Caco-2 (cell line): ENCODE data around the gene C16orf92. TPM values are rescaled to one million over a fixed set of nuclear protein-coding genes. Genes with fewer than 3 reads are reported as not detected.
A peak's percentile ranks its signal among the peaks of the same experiment; 100 is the strongest.

Experiments used
- BruUV-seq: library from RNA; stranded (reverse); fragments of 400-500 nt; replicated peaks from 2 replicates; lab custom pipeline; 2021; lab: Mats Ljungman, UMichigan
- CTCF ChIA-PET: fragments of 300-600 bp; sonication (Branson Sonifier 250); formaldehyde crosslinking; loops from one replicate; lab custom pipeline; 2022; ENCODE audit warnings: antibody characterized with exemption; lab: Charles Lee
- POLR2A ChIA-PET: fragments of 300-600 bp; sonication (Branson Sonifier 250); formaldehyde crosslinking; loops from one replicate; lab custom pipeline; 2022; ENCODE audit warnings: antibody characterized with exemption; lab: Charles Lee
- DNase-seq, 2 experiments: peaks; one replicate each; pipeline versions ENCODE4 v3.0.0 to v3.0.0-alpha.2; 2020 to 2022
- H3K27me3 ChIP-seq: replicated peaks from 2 replicates; pipeline ENCODE4 v1.6.0; 2011; ENCODE audit warnings: low read length; ENCODE audit not compliant: control insufficient read depth, insufficient read depth
- H3K36me3 ChIP-seq: 2 replicates; pipeline ENCODE4 v1.5.1; 2011; ENCODE audit warnings: low read length; ENCODE audit not compliant: control insufficient read depth, insufficient read depth
- H3K4me1 ChIP-seq: fragments of 250-450 bp; sonication (Bioruptor Pico); 2 replicates; pipeline ENCODE4 v1.5.1; 2020; ENCODE audit warnings: mild to moderate bottlenecking
- H3K4me3 ChIP-seq: 2 replicates; pipeline ENCODE4 v1.5.1; 2011; ENCODE audit warnings: low read depth, mild to moderate bottlenecking, control low read depth, low read length
- H3K9me3 ChIP-seq: fragments of 250-450 bp; sonication (Bioruptor Pico); 2 replicates; pipeline ENCODE4 v1.5.1; 2020; ENCODE audit warnings: mild to moderate bottlenecking, moderate library complexity
- H3K27ac Mint-ChIP-seq: one replicate; pipeline ENCODE4 v1.8.0; 2022; ENCODE audit warnings: mixed read lengths; ENCODE audit not compliant: unreplicated experiment
- H3K27me3 Mint-ChIP-seq: one replicate; pipeline ENCODE4 v1.8.0; 2022; ENCODE audit warnings: mixed read lengths; ENCODE audit not compliant: insufficient read depth, unreplicated experiment
- H3K36me3 Mint-ChIP-seq: one replicate; pipeline ENCODE4 v1.8.0; 2022; ENCODE audit warnings: mild to moderate bottlenecking, mixed read lengths; ENCODE audit not compliant: insufficient read depth, unreplicated experiment
- H3K4me1 Mint-ChIP-seq: one replicate; pipeline ENCODE4 v1.8.0; 2022; ENCODE audit warnings: low read depth, mixed read lengths; ENCODE audit not compliant: unreplicated experiment
- H3K4me3 Mint-ChIP-seq: one replicate; pipeline ENCODE4 v1.8.0; 2022; ENCODE audit warnings: mild to moderate bottlenecking, moderate library complexity, mixed read lengths; ENCODE audit not compliant: unreplicated experiment
- H3K9me3 Mint-ChIP-seq: one replicate; pipeline ENCODE4 v1.8.0; 2022; ENCODE audit warnings: mixed read lengths; ENCODE audit not compliant: unreplicated experiment
- intact Hi-C: fragments of 100-400 bp; cut with micrococcal nuclease; formaldehyde crosslinking; loops from one replicate; pipeline ENCODE4 v1.10.0; 2022; ENCODE audit not compliant: unreplicated experiment
- total RNA-seq: library from RNA; stranded (reverse); gene quantifications from 2 replicates; pipeline ENCODE4 v1.2.3, GENCODE V29; 2022
- TF ChIP-seq, protein P1 (sequence below), 2 experiments: fragments of 200-600 bp in 1 of 2; IDR thresholded peaks; 1 replicate in 1 of 2; 2 replicates in 1 of 2; pipeline versions ENCODE4 v1.5.1 to v1.8.0; 2011 to 2022; ENCODE audit warnings: antibody characterized with exemption in 1 of 2, control low read depth in 1 of 2, inconsistent platforms in 1 of 2, low read depth in 1 of 2, low read length in 1 of 2, mild to moderate bottlenecking in 1 of 2, moderate library complexity in 1 of 2; ENCODE audit not compliant: insufficient read depth in 1 of 2, severe bottlenecking in 1 of 2, unreplicated experiment in 1 of 2

Gene C16orf92
- total RNA-seq, 1 experiment from 2014 or later: not detected

DNA sequence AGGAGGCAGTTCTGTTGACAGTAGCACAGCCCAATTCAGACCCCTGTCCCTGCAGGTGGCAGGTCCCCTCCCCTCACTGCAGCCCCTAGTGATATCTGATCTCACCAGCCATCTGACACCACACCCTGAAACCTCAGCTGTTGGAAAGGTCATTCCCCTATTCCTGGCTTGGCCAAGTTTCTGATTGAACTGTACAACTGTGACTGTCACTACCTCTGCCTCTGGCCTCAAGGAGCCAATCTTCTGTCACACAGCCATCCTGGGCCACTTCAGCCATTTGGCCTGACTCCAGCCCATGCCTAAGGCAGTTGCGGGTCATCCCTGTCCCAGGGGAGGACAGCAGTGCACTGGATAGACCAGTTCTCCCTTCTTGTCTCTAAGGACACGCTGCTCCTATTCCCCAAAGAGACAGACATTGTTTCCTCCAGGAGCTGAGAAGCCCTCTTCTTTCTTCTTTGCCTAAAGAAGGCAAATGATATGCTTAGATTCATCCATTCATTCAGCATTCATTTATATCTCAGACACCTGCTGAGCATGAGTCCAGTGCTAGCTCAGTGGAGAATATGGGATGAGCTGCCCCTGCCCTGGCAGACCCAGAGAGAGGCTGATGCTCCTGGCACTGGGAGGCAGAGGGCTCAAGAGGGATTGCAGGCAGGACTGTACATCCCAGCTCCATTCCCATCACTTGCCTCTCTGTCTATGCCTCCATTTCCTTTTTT lies 38.0 kb downstream of the C16orf92 start:
- no peaks in the 10 kb centered on the region for H3K9me3 Mint-ChIP-seq
- peaks cover 6% of the 10 kb centered on the region for H3K4me1 Mint-ChIP-seq
- H3K4me3 Mint-ChIP-seq: no peak overlapping the region
- H3K9me3 ChIP-seq: no peaks in the 10 kb centered on the region
- intact Hi-C loops: loop anchor here (10.0 kb wide), 1 partner anchor 344 kb away; the partner anchor contains the start of gene ZNF771
- TF ChIP-seq, protein P1, sequence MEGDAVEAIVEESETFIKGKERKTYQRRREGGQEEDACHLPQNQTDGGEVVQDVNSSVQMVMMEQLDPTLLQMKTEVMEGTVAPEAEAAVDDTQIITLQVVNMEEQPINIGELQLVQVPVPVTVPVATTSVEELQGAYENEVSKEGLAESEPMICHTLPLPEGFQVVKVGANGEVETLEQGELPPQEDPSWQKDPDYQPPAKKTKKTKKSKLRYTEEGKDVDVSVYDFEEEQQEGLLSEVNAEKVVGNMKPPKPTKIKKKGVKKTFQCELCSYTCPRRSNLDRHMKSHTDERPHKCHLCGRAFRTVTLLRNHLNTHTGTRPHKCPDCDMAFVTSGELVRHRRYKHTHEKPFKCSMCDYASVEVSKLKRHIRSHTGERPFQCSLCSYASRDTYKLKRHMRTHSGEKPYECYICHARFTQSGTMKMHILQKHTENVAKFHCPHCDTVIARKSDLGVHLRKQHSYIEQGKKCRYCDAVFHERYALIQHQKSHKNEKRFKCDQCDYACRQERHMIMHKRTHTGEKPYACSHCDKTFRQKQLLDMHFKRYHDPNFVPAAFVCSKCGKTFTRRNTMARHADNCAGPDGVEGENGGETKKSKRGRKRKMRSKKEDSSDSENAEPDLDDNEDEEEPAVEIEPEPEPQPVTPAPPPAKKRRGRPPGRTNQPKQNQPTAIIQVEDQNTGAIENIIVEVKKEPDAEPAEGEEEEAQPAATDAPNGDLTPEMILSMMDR (IDR thresholded peaks at IDR 0.05; ENCODE audit: insufficient read depth in 1 of 2, low read depth in 1 of 2, low read length in 1 of 2, severe bottlenecking in 1 of 2, unreplicated experiment in 1 of 2): no peak
- peaks cover 4% of the 10 kb centered on the region; the same call in 1 of the 2 replicates for H3K4me1 ChIP-seq
- no peaks in the 10 kb centered on the region for H3K36me3 ChIP-seq
- no peaks in the 10 kb centered on the region for H3K27me3 Mint-ChIP-seq
- POLR2A ChIA-PET: no interaction called here
- CTCF ChIA-PET: no interaction called here
- peaks cover 22% of the 10 kb centered on the region for H3K36me3 Mint-ChIP-seq
- H3K27ac Mint-ChIP-seq: no peak overlapping the region
- H3K27me3 ChIP-seq: no peaks in the 10 kb centered on the region
- no TSS peak for BruUV-seq
- no peak for DNase-seq
- H3K4me3 ChIP-seq: no peak overlapping the region

DNA sequence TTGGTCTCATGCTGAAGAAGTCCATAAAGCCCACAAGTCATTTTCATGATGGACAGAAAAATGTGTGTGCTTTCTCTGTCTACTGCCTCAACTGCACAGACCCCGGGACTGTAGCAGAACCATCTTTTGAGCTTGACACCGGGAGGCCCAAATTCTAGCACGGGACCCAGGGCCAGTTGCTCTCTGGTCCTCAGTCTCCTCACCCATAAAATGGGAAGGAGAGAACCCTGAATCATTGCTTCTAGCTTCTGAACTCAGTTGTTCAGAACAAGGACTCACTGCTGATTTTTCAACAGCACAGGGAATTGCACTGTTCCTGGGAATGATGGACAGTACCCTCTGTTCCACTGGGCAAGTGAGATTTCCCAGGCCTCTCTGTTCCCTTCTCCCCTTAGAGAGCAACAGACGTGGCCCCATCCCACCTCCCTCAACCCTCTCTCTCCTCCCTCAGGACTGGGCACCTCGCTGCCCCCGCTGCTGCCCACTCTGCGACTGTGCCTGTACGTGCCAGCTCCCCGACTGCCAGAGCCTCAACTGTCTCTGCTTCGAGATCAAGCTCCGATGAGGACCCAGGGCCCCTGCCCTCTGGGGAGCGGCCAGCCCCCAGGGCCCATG lies 40.4 kb downstream of the C16orf92 start:
- Histone ChIP-seq H3K27me3 (no peaks in the 10 kb centered on the region), H3K36me3 (peaks cover 3% of the 10 kb centered on the region), H3K4me1 (peaks cover 8% of the 10 kb centered on the region; the same call in 1 of the 2 replicates), H3K9me3 (no peaks in the 10 kb centered on the region), H3K4me3 (peak overlapping the region; percentile 87)
- H3K4me1 Mint-ChIP-seq: peaks cover 19% of the 10 kb centered on the region
- no TSS peak for BruUV-seq
- TF ChIP-seq, protein P1 (IDR thresholded peaks at IDR 0.05; ENCODE audit: insufficient read depth in 1 of 2, low read depth in 1 of 2, low read length in 1 of 2, severe bottlenecking in 1 of 2, unreplicated experiment in 1 of 2): no peak
- ChIA-PET CTCF (no interaction called here), POLR2A (no interaction called here)
- peak overlapping the region; percentile 95 for H3K4me3 Mint-ChIP-seq
- intact Hi-C loops: loop anchor here (10.0 kb wide), 1 partner anchor 341 kb away; the partner anchor contains the start of gene ZNF771
- H3K9me3 Mint-ChIP-seq: no peaks in the 10 kb centered on the region
- DNase-seq: no peak
- peak overlapping the region; percentile 97 for H3K27ac Mint-ChIP-seq
- H3K36me3 Mint-ChIP-seq: peaks cover 44% of the 10 kb centered on the region
- H3K27me3 Mint-ChIP-seq: no peaks in the 10 kb centered on the region

DNA sequence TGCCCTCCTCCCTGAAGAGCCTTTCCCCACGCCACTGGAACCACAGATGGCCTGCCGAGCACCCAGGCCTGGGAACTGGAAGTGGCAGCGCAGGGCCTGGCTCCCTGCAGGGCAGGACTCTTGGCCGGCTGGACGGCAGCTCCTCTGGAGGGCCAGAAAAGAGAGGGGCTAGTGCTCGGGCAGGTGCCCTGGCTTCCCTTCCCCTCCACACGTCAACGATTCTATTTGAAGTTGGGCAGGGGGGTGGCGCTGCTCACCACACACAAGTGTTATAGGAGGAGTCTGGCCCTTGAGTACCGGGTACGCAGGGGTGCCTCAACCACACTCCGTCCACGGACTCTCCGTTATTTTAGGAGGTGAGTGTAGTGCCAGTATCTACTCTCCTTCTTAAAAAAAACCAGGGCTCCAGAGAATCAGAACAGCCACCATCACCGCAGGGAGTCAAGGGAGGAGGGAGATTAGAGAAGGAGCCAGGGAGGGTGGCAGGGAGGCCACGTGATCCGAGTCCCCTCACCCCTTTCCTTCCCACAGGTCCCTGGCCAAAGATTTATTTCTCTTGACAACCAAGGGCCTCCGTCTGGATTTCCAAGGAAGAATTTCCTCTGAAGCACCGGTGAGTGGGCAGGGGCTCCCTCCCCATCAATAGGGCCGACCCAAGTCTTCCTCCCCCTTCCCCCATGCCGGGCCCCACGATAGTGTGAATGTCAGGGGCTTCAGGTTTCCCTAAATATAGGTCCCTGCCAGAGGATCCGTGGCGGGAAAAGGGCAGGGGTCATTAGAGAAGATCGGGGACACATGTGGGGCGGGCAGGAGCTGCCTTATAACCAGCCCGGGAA lies 41.1 kb downstream of the C16orf92 start:
- Mint-ChIP-seq H3K27me3 (no peaks in the 10 kb centered on the region), H3K27ac (peak overlapping the region; percentile 97), H3K36me3 (peaks cover 51% of the 10 kb centered on the region), H3K9me3 (no peaks in the 10 kb centered on the region), H3K4me1 (peaks cover 19% of the 10 kb centered on the region), H3K4me3 (peak overlapping the region; percentile 95)
- H3K36me3 ChIP-seq: peaks cover 8% of the 10 kb centered on the region
- peak overlapping the region; percentile 87 for H3K4me3 ChIP-seq
- peaks cover 8% of the 10 kb centered on the region; the same call in 1 of the 2 replicates for H3K4me1 ChIP-seq
- CTCF ChIA-PET: interaction anchor here (1.3 kb wide), 1 partner anchor 48 kb away, joined by 3 read pairs; no protein-coding TSS in a partner anchor
- no TSS peak for BruUV-seq
- peak in 1 of 2 experiments; percentile 64 for DNase-seq
- intact Hi-C loops: loop anchor here (2.0 to 10.0 kb wide), 3 partner anchors 27 to 341 kb away; partner anchors contain the start of genes TBX6 and ZNF771
- POLR2A ChIA-PET: interaction anchor here (0.6 kb wide), 1 partner anchor 508 kb away, joined by 4 read pairs; no protein-coding TSS in a partner anchor
- TF ChIP-seq, protein P1 (IDR thresholded peaks at IDR 0.05; ENCODE audit: insufficient read depth in 1 of 2, low read depth in 1 of 2, low read length in 1 of 2, severe bottlenecking in 1 of 2, unreplicated experiment in 1 of 2): peak in 1 of 2 experiments; percentile 36
- H3K9me3 ChIP-seq: no peaks in the 10 kb centered on the region
- no peaks in the 10 kb centered on the region for H3K27me3 ChIP-seq
